HepG2 (cell line): ENCODE measurements around the gene EVA1A. TPM values are rescaled to one million over a fixed set of nuclear protein-coding genes. Genes with fewer than 3 reads are reported as not detected.
A peak's percentile ranks its signal among the peaks of the same experiment; 100 is the strongest.

Source experiments
- CBFB ChIP-seq: sonication (generic); formaldehyde crosslinking; IDR thresholded peaks from 2 replicates; pipeline ENCODE4 v1.4.0; 2020; ENCODE audit warnings: missing genetic modification reagents
- CEBPB ChIP-seq: IDR thresholded peaks from 2 replicates; pipeline ENCODE4 v1.6.1; 2011; ENCODE audit warnings: low read depth, low read length, improper control_type of control experiment, borderline replicate concordance
- GTF3A ChIP-seq: sonication (generic); formaldehyde crosslinking; conservative IDR thresholded peaks from 2 replicates; pipeline ENCODE4 v1.4.0; 2020; ENCODE audit warnings: mild to moderate bottlenecking, missing genetic modification reagents
- JUND ChIP-seq: sonication (generic); formaldehyde crosslinking; IDR thresholded peaks from 2 replicates; pipeline ENCODE4 v1.8.0; 2022; ENCODE audit warnings: mild to moderate bottlenecking, missing genetic modification reagents
- KLF16 ChIP-seq, 2 experiments: sonication (generic) in 1 of 2; formaldehyde crosslinking in 1 of 2; IDR thresholded peaks; 2 replicates each; pipeline versions ENCODE4 v1.6.1 to v1.8.0; 2016 to 2023; ENCODE audit warnings: missing genetic modification reagents in 2 of 2, missing compliant biosample characterization in 1 of 2
- MBD4 ChIP-seq: IDR thresholded peaks from 2 replicates; pipeline ENCODE4 v1.6.1; 2012; ENCODE audit warnings: low read length, inconsistent platforms, borderline replicate concordance
- MXI1 ChIP-seq: IDR thresholded peaks from 3 replicates; pipeline ENCODE4 v1.6.1; 2012; ENCODE audit warnings: low read depth, low read length, inconsistent platforms, borderline replicate concordance
- NFIC ChIP-seq: IDR thresholded peaks from 2 replicates; pipeline ENCODE4 v1.6.1; 2012; ENCODE audit warnings: mild to moderate bottlenecking, low read length, inconsistent platforms
- PAWR ChIP-seq: sonication (generic); formaldehyde crosslinking; IDR thresholded peaks from 2 replicates; pipeline ENCODE4 v1.4.0; 2020; ENCODE audit warnings: missing genetic modification reagents, mild to moderate bottlenecking, borderline replicate concordance
- PBX2 ChIP-seq: IDR thresholded peaks from 2 replicates; pipeline ENCODE4 v1.6.1; 2016; ENCODE audit warnings: control low read depth
- PHF20 ChIP-seq: sonication (generic); formaldehyde crosslinking; IDR thresholded peaks from 2 replicates; pipeline ENCODE4 v1.5.0; 2020; ENCODE audit warnings: mild to moderate bottlenecking, missing genetic modification reagents
- RBM22 ChIP-seq: fragments of 200-400 bp; formaldehyde crosslinking; optimal IDR thresholded peaks from 2 replicates; pipeline ENCODE3; 2017; ENCODE audit warnings: mild to moderate bottlenecking, low read length, moderate library complexity
- TP53 ChIP-seq: sonication (generic); formaldehyde crosslinking; conservative IDR thresholded peaks from 2 replicates; pipeline ENCODE4 v1.4.0; 2020; ENCODE audit warnings: missing genetic modification reagents
- ZNF143 ChIP-seq: sonication (generic); formaldehyde crosslinking; IDR thresholded peaks from 2 replicates; pipeline ENCODE4 v1.4.0; 2020; ENCODE audit warnings: missing genetic modification reagents
- ZNF18 ChIP-seq: sonication (generic); formaldehyde crosslinking; IDR thresholded peaks from 2 replicates; pipeline ENCODE4 v1.8.0; 2022; ENCODE audit warnings: mild to moderate bottlenecking, missing genetic modification reagents; ENCODE audit not compliant: insufficient replicate concordance
- ZNF678 ChIP-seq: sonication (generic); formaldehyde crosslinking; IDR thresholded peaks from 2 replicates; pipeline ENCODE4 v1.4.0; 2020; ENCODE audit warnings: mild to moderate bottlenecking, missing genetic modification reagents
- ZNF737 ChIP-seq: sonication (generic); formaldehyde crosslinking; IDR thresholded peaks from 2 replicates; pipeline ENCODE4 v1.5.0; 2020; ENCODE audit warnings: missing genetic modification reagents, mild to moderate bottlenecking, borderline replicate concordance
- ZNF746 ChIP-seq: sonication (generic); formaldehyde crosslinking; IDR thresholded peaks from 2 replicates; pipeline ENCODE4 v1.8.0; 2022; ENCODE audit warnings: mild to moderate bottlenecking, missing genetic modification reagents
- ZNF777 ChIP-seq: sonication (generic); formaldehyde crosslinking; IDR thresholded peaks from 2 replicates; pipeline ENCODE4 v1.4.0; 2020; ENCODE audit warnings: missing genetic modification reagents
- polyA plus RNA-seq, 8 experiments: library from polyadenylated mRNA; depleted of rRNA in 3 of 8; stranded (reverse) in 7 of 8; unstranded in 1 of 8; fragments of >200 nt; fragmentation: Illumina TruSeq in 4 of 8; extraction: Trizol in 4 of 8; gene quantifications; 2 replicates each; pipeline versions ENCODE4 v1.2.1 to v1.2.3, GENCODE V29; 2011 to 2016; ENCODE audit warnings: low read depth in 4 of 8, missing spikeins in 1 of 8, mixed read lengths in 1 of 8; ENCODE audit not compliant: insufficient read depth in 1 of 8
- total RNA-seq, 5 experiments: library from RNA; depleted of rRNA; stranded (reverse); fragments of >200 nt; fragmentation: Illumina TruSeq; extraction: Trizol; gene quantifications; 2 replicates each; pipeline ENCODE4 v1.2.3, GENCODE V29; 2016; ENCODE audit warnings: low read depth in 1 of 5
- TF ChIP-seq, protein P1 (sequence below), 2 experiments: fragments of 450-650 bp in 1 of 2; sonication (generic) in 1 of 2; formaldehyde crosslinking; IDR thresholded peaks; 2 replicates each; pipeline versions ENCODE4 v1.5.0 to v1.8.0; 2020 to 2022; ENCODE audit warnings: mild to moderate bottlenecking in 1 of 2, missing genetic modification reagents in 1 of 2
- TF ChIP-seq, protein P2 (sequence below): sonication (generic); formaldehyde crosslinking; IDR thresholded peaks from 2 replicates; pipeline ENCODE4 v1.8.0; 2023; ENCODE audit warnings: mild to moderate bottlenecking, missing genetic modification reagents
- TF ChIP-seq, protein P3 (sequence below): sonication (generic); formaldehyde crosslinking; IDR thresholded peaks from 2 replicates; pipeline ENCODE4 v1.5.0; 2020; ENCODE audit warnings: missing genetic modification reagents, mild to moderate bottlenecking, borderline replicate concordance
- TF ChIP-seq, protein P4 (sequence below): sonication (generic); formaldehyde crosslinking; IDR thresholded peaks from 2 replicates; pipeline ENCODE4 v1.9.0; 2021; ENCODE audit warnings: missing genetic modification reagents, borderline replicate concordance

Gene EVA1A
- total and polyA plus RNA-seq, 2 of the 13 experiments (the other 11 are each of a cell fraction or from before 2014, with no cell fraction given), result 57.5 to 57.8 TPM

GRCh38 chr2:75524276-75524911 is 36.3 kb downstream of the EVA1A start (continued):
- TF ChIP-seq, protein P1, sequence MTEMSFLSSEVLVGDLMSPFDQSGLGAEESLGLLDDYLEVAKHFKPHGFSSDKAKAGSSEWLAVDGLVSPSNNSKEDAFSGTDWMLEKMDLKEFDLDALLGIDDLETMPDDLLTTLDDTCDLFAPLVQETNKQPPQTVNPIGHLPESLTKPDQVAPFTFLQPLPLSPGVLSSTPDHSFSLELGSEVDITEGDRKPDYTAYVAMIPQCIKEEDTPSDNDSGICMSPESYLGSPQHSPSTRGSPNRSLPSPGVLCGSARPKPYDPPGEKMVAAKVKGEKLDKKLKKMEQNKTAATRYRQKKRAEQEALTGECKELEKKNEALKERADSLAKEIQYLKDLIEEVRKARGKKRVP (CRISPR knock-in tag; IDR thresholded peaks at IDR 0.05), result no peak
- TF ChIP-seq, protein P2, sequence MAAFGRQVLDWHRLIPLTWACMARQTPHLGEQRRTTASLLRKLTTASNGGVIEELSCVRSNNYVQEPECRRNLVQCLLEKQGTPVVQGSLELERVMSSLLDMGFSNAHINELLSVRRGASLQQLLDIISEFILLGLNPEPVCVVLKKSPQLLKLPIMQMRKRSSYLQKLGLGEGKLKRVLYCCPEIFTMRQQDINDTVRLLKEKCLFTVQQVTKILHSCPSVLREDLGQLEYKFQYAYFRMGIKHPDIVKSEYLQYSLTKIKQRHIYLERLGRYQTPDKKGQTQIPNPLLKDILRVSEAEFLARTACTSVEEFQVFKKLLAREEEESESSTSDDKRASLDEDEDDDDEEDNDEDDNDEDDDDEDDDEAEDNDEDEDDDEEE, result peak; percentile 26; the same call in 1 of the 2 replicates
- TF ChIP-seq CBFB (CRISPR knock-in tag) (no peak), KLF16 (CRISPR knock-in tag; IDR thresholded peaks at IDR 0.05) (no peak), TP53 (CRISPR knock-in tag) (no peak), MXI1 (no peak), ZNF777 (CRISPR knock-in tag) (no peak), ZNF678 (CRISPR knock-in tag) (no peak), ZNF737 (CRISPR knock-in tag) (no peak), PHF20 (no peak), ZNF746 (CRISPR knock-in tag) (no peak), ZNF18 (CRISPR knock-in tag) (no peak), GTF3A (CRISPR knock-in tag) (0 out of 2 replicates have a peak, but pooled peaks have one; percentile 27), PAWR (CRISPR knock-in tag) (0 out of 2 replicates have a peak, but pooled peaks have one; percentile 69), PBX2 (CRISPR knock-in tag) (no peak), CEBPB (no peak), ZNF143 (no peak), JUND (CRISPR knock-in tag) (no peak), NFIC (no peak), MBD4 (no peak), RBM22 (peak; percentile 98)
- TF ChIP-seq, protein P3, sequence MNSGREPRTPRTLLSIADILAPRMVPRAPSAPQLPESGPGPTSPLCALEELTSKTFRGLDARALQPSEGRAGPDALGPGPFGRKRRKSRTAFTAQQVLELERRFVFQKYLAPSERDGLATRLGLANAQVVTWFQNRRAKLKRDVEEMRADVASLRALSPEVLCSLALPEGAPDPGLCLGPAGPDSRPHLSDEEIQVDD (CRISPR knock-in tag), result no peak
- TF ChIP-seq, protein P4, sequence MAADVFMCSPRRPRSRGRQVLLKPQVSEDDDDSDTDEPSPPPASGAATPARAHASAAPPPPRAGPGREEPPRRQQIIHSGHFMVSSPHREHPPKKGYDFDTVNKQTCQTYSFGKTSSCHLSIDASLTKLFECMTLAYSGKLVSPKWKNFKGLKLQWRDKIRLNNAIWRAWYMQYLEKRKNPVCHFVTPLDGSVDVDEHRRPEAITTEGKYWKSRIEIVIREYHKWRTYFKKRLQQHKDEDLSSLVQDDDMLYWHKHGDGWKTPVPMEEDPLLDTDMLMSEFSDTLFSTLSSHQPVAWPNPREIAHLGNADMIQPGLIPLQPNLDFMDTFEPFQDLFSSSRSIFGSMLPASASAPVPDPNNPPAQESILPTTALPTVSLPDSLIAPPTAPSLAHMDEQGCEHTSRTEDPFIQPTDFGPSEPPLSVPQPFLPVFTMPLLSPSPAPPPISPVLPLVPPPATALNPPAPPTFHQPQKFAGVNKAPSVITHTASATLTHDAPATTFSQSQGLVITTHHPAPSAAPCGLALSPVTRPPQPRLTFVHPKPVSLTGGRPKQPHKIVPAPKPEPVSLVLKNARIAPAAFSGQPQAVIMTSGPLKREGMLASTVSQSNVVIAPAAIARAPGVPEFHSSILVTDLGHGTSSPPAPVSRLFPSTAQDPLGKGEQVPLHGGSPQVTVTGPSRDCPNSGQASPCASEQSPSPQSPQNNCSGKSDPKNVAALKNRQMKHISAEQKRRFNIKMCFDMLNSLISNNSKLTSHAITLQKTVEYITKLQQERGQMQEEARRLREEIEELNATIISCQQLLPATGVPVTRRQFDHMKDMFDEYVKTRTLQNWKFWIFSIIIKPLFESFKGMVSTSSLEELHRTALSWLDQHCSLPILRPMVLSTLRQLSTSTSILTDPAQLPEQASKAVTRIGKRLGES (CRISPR knock-in tag), result no peak
